Measurements from ENCODE around the gene ARVCF.

The ARVCF gene

DNA sequence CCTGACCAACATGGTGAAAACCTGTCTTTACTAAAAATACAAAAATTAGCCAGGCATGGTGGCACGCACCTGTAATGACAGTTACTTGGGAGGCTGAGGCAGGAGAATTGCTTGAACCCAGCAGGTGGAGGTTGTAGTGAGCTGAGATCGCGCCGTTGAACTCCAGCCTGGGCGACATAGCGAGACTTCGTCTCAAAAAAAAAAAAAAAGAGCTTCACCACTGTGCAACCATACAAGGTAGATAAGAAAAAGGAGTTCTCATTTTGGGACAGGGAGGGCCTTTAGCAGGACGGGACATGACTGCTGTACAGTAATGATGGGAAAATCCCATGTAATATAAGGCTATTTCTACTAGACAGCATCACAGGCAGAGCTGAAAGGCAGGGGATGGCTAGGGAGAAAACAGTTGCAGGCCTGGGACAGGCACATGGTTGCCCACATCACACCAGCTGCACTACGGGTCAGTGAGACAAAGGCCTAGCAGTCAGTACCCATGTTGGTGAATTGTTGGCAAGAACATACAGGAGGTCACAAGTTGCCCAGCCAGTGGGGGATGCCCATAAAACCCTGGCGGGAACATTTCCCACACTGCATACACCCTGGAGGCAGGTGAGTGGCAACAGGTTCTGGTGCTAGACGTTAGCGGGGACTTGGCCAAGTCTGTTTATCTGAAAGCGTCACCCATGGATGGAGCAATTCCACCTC, 9.7 kb upstream of the ARVCF start:
- no peaks in the 10 kb centered on the region for H3K9me3 Mint-ChIP-seq
- no peak overlapping the region for H3K4me3 Mint-ChIP-seq
- no peak for TF ChIP-seq CTCF (IDR thresholded peaks at IDR 0.05; ENCODE audit: unreplicated experiment in 3 of 3)
- H3K27me3 Mint-ChIP-seq (ENCODE audit: low read depth) = peaks cover 3% of the 10 kb centered on the region
- no peaks in the 10 kb centered on the region for H3K36me3 Mint-ChIP-seq (ENCODE audit: low read depth)
- H3K4me1 Mint-ChIP-seq = peaks cover 9% of the 10 kb centered on the region
- no peak overlapping the region for H3K27ac Mint-ChIP-seq

DNA sequence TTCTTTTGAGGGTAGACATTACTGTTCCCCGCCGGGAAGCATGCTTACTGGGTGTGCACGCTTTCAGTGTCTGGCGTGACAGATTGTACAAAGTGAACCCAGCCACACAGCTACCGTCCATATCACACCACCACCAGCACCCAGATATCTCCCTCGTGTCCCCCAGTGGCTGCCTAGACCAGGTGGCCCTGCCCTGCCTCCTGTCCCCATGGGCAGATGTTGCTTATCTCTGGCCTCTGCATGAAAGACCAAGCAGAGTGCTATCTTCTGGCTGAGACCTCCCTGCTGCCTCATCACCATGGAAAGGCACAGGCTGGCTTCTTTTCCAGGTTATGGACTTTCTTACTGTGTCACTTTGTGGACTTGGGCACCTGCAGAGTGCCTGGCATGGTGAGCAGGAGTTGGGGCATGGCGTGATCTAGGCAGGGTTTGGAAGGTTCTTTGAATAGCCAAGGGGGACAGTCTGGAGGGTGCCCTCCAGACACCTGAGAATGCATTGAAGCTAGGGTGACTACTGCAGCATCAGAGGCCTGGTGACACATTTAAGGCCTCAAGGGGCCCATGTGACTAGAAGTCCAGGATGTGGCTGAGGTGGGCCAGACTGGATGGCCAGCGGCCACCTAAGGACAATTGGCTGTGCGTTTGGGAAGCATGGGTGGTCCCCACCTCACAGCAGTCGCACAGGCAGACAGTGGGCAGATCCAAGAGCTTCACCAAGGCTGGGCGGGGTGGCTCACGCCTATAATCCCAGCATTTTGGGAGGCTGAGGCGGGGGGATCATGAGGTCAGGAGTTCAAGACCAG, 9.0 kb upstream of the ARVCF start:
- H3K4me1 Mint-ChIP-seq = peaks cover 9% of the 10 kb centered on the region
- no peaks in the 10 kb centered on the region for H3K9me3 Mint-ChIP-seq
- H3K36me3 Mint-ChIP-seq (ENCODE audit: low read depth) = no peaks in the 10 kb centered on the region
- no peak for TF ChIP-seq CTCF (IDR thresholded peaks at IDR 0.05; ENCODE audit: unreplicated experiment in 3 of 3)
- H3K4me3 Mint-ChIP-seq = no peak overlapping the region
- H3K27me3 Mint-ChIP-seq (ENCODE audit: low read depth) = peaks cover 4% of the 10 kb centered on the region
- H3K27ac Mint-ChIP-seq = no peak overlapping the region

DNA sequence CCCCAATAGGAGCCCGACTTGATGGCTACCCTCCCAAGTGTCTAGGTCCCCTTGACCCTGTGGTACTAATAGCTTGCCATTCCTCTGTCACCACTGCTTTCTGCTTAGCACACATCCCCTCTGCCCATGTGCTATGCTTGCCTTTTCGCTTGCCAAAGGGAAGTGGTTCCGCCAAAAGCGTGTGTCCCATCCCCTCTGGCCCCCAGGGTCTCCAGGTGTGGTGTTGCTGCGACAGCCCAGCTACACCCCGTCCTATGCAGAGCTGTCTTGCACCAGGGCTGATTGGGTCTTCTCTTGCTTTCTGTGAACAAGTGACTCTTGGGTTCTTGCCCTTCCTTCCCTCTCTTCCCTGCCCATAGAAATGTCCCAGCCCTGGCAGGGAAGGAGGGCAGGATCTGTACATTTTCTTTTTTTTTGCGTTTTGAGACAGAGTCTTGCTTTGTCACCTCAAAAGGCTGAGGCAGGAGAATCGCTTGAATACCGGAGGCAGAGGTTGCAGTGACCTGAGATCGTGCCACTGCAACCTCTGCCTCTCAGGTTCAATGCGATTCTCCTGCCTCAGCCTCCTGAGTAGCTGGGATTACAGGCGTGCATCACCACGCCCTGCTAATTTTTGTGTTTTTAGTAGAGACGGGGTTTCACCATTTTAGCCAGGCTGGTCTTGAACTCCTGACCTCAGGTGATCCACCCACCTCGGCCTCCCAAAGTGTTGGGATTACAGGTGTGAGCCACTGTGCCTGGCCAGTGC, 8.2 kb upstream of the ARVCF start:
- Mint-ChIP-seq H3K4me3 (no peak overlapping the region), H3K36me3 (ENCODE audit: low read depth) (no peaks in the 10 kb centered on the region), H3K4me1 (peaks cover 9% of the 10 kb centered on the region), H3K27me3 (ENCODE audit: low read depth) (peaks cover 12% of the 10 kb centered on the region), H3K9me3 (no peaks in the 10 kb centered on the region), H3K27ac (no peak overlapping the region)
- TF ChIP-seq CTCF (IDR thresholded peaks at IDR 0.05; ENCODE audit: unreplicated experiment in 3 of 3) = no peak

DNA sequence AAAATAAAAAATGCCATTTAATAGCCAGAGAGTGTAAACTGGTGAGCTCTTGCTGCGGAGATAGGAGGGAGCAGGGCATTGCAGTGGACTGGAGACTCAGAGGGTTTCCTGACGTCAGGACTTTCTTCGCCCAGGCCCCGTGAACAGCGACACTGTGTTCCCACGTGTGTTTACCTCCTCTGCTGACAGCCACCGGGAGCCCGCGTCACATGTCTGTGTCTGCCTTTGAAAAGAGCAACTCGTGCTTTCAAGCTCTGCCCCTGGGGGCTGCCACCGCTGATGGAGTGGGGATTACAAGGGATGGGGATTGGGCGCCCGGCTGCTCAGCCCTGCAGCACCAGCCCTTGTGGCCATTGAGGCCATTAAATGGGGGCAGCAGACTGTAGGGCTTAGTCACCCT, 7.6 kb upstream of the ARVCF start:
- Mint-ChIP-seq H3K27me3 (ENCODE audit: low read depth) (peaks cover 18% of the 10 kb centered on the region), H3K9me3 (no peaks in the 10 kb centered on the region), H3K4me3 (no peak overlapping the region), H3K27ac (no peak overlapping the region), H3K36me3 (ENCODE audit: low read depth) (no peaks in the 10 kb centered on the region), H3K4me1 (peaks cover 9% of the 10 kb centered on the region)
- no peak for TF ChIP-seq CTCF (IDR thresholded peaks at IDR 0.05; ENCODE audit: unreplicated experiment in 3 of 3)

DNA sequence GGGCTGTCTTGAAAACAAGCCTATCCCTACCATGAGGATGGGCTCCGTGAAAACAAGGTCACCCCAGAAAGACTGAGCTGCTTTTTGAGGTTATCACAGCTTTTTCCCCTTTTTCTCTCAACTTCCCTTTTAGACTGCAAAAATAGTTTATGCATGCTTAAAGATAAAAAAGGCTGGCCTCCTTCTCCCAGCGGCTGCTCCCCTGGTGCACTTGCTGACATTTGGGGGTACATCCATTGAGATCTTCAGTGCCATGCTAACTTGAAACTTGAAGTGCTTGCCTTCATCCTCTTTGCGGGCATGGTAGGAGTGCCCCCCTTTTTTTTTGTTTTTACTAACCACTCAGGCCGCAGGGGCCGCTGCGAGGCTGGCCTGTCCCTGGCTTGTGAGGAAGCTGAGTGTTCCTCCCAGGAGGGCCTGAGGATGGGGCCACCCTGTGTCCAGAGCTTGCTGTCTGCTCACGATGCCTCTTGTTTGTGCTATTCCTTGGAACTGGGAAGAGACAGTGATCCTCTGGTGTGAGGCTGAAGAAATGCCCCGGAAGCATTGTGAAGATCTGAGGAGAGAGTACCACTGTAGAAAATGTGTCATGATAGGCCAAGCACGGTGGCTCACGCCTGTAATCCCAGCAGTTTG, 6.5 kb upstream of the ARVCF start:
- no peak for TF ChIP-seq CTCF (IDR thresholded peaks at IDR 0.05; ENCODE audit: unreplicated experiment in 3 of 3)
- Mint-ChIP-seq H3K36me3 (ENCODE audit: low read depth) (no peaks in the 10 kb centered on the region), H3K27ac (no peak overlapping the region), H3K27me3 (ENCODE audit: low read depth) (peaks cover 30% of the 10 kb centered on the region), H3K4me3 (peak overlapping the region; percentile 53 to 69 (median 68)), H3K9me3 (no peaks in the 10 kb centered on the region), H3K4me1 (peaks cover 9% of the 10 kb centered on the region)

Measured in nephron (organoid).